Endothelial cell (in vitro differentiated cells): ENCODE data around the gene PLXNA2. TPM values are rescaled to one million over a fixed set of nuclear protein-coding genes. Genes with fewer than 3 reads are reported as not detected.

ENCODE experiments used
- DNase-seq: peaks from one replicate; pipeline ENCODE4 v3.0.0; 2021; ENCODE audit warnings: low spot score
- H3K27ac Mint-ChIP-seq: one replicate; pipeline ENCODE4 v1.8.0; 2021; ENCODE audit warnings: mixed read lengths, inconsistent platforms; ENCODE audit not compliant: unreplicated experiment
- H3K27me3 Mint-ChIP-seq: one replicate; pipeline ENCODE4 v1.8.0; 2021; ENCODE audit warnings: mild to moderate bottlenecking, moderate library complexity, mixed read lengths, inconsistent platforms; ENCODE audit not compliant: unreplicated experiment
- H3K36me3 Mint-ChIP-seq: one replicate; pipeline ENCODE4 v1.8.0; 2021; ENCODE audit warnings: mild to moderate bottlenecking, low read depth, mixed read lengths, inconsistent platforms; ENCODE audit not compliant: unreplicated experiment
- H3K4me1 Mint-ChIP-seq: one replicate; pipeline ENCODE4 v1.8.0; 2021; ENCODE audit warnings: mild to moderate bottlenecking, mixed read lengths, inconsistent platforms; ENCODE audit not compliant: unreplicated experiment
- H3K4me3 Mint-ChIP-seq: one replicate; pipeline ENCODE4 v1.8.0; 2021; ENCODE audit warnings: mild to moderate bottlenecking, mixed read lengths, inconsistent platforms; ENCODE audit not compliant: unreplicated experiment
- H3K9me3 Mint-ChIP-seq: one replicate; pipeline ENCODE4 v1.8.0; 2021; ENCODE audit warnings: mixed read lengths, inconsistent platforms; ENCODE audit not compliant: unreplicated experiment
- total RNA-seq: library from RNA; stranded (reverse); fragmentation: NEBNext Ultra II Directional; extraction: Animal tissue kit (Norgen Biotek cat#: 25700); gene quantifications from one replicate; pipeline ENCODE4 v1.2.1, GENCODE V29; 2021; ENCODE audit not compliant: unreplicated experiment
- TF ChIP-seq, protein P1 (sequence below): fragments of 200-600 bp; sonication (generic); IDR thresholded peaks from one replicate; pipeline ENCODE4 v1.5.0; 2021; ENCODE audit warnings: antibody characterized with exemption; ENCODE audit not compliant: unreplicated experiment

Gene PLXNA2
- total RNA-seq, 1 donor from 2014 or later = 25.6 TPM

DNA sequence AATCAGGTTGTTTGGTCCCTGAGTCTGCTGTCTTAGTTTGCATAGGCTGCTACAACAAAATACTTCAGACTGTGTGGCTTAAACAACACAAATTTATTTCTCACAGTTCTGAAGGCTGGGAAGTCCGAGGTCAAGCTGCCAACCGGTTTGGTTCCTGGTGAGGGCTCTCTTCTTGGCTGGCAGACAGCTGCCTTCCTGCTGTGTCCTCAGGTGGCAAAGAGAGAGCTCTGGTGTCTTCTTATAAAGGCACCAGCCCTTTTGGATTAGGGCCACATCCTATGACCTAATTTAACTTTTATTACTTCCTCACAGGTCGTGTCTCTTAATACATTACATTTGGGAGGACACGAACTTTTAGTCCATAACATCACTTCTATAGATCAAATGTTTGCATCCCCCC is 243.7 kb downstream of the PLXNA2 start:
- Mint-ChIP-seq H3K27me3 (peaks cover 4% of the 10 kb centered on the region), H3K27ac (no peak overlapping the region), H3K4me3 (no peak overlapping the region), H3K36me3 (no peaks in the 10 kb centered on the region), H3K4me1 (peaks cover 2% of the 10 kb centered on the region), H3K9me3 (no peaks in the 10 kb centered on the region)
- DNase-seq = no peak
- TF ChIP-seq, protein P1, sequence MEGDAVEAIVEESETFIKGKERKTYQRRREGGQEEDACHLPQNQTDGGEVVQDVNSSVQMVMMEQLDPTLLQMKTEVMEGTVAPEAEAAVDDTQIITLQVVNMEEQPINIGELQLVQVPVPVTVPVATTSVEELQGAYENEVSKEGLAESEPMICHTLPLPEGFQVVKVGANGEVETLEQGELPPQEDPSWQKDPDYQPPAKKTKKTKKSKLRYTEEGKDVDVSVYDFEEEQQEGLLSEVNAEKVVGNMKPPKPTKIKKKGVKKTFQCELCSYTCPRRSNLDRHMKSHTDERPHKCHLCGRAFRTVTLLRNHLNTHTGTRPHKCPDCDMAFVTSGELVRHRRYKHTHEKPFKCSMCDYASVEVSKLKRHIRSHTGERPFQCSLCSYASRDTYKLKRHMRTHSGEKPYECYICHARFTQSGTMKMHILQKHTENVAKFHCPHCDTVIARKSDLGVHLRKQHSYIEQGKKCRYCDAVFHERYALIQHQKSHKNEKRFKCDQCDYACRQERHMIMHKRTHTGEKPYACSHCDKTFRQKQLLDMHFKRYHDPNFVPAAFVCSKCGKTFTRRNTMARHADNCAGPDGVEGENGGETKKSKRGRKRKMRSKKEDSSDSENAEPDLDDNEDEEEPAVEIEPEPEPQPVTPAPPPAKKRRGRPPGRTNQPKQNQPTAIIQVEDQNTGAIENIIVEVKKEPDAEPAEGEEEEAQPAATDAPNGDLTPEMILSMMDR = no peak

DNA sequence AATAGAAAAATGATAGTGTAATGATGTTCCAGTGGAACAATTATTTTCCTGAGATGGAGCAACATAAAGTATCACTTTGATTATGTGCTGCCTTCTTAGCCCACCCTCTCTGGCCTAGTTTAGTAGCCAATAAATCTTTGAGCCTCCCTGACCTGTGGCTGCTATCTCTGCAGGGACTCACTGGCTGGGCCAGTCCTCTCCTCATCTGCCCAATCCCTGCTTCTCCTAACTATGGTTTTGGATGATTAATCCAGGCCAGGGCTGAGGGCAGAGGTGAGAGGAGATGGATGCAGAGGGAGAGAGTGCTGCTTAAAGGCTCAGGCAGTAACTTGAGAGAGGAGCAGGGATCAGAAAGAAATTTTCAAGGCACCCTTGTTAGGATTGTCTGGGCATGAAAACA is 244.2 kb downstream of the PLXNA2 start:
- Mint-ChIP-seq H3K4me1 (peaks cover 6% of the 10 kb centered on the region), H3K9me3 (no peaks in the 10 kb centered on the region), H3K27ac (no peak overlapping the region), H3K27me3 (peaks cover 4% of the 10 kb centered on the region), H3K4me3 (no peak overlapping the region), H3K36me3 (no peaks in the 10 kb centered on the region)
- TF ChIP-seq, protein P1 = no peak
- DNase-seq = no peak

GRCh38 chr1:207999274-207999915 is 244.8 kb downstream of the PLXNA2 start:
- Mint-ChIP-seq H3K9me3 (no peaks in the 10 kb centered on the region), H3K27me3 (peaks cover 4% of the 10 kb centered on the region), H3K27ac (no peak overlapping the region), H3K4me3 (no peak overlapping the region), H3K36me3 (no peaks in the 10 kb centered on the region), H3K4me1 (peaks cover 6% of the 10 kb centered on the region)
- DNase-seq = no peak
- TF ChIP-seq, protein P1 = no peak

DNA sequence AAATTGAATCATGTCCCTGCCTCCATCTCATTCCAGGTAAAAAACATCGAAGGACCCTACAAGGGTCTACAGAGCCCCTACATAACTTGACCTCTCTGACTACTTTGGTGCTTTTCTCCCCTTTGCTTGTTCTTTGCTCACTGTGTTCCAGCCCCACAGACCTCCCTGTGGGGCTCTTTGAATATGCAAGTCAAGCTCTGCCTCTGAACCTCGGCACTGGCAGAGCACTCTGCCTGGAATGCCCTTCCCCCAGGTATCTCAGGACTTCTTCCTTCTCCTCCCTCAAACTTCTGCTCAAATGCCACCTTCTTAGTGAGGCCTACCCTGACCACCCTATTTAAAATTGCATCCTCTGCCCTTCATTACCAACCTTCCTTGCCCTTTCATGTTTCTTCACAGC is 245.5 kb downstream of the PLXNA2 start:
- H3K4me1 Mint-ChIP-seq = peaks cover 6% of the 10 kb centered on the region
- H3K36me3 Mint-ChIP-seq = no peaks in the 10 kb centered on the region
- TF ChIP-seq, protein P1 = no peak
- H3K27ac Mint-ChIP-seq = no peak overlapping the region
- no peak for DNase-seq
- no peak overlapping the region for H3K4me3 Mint-ChIP-seq
- peaks cover 4% of the 10 kb centered on the region for H3K27me3 Mint-ChIP-seq
- H3K9me3 Mint-ChIP-seq = no peaks in the 10 kb centered on the region

DNA sequence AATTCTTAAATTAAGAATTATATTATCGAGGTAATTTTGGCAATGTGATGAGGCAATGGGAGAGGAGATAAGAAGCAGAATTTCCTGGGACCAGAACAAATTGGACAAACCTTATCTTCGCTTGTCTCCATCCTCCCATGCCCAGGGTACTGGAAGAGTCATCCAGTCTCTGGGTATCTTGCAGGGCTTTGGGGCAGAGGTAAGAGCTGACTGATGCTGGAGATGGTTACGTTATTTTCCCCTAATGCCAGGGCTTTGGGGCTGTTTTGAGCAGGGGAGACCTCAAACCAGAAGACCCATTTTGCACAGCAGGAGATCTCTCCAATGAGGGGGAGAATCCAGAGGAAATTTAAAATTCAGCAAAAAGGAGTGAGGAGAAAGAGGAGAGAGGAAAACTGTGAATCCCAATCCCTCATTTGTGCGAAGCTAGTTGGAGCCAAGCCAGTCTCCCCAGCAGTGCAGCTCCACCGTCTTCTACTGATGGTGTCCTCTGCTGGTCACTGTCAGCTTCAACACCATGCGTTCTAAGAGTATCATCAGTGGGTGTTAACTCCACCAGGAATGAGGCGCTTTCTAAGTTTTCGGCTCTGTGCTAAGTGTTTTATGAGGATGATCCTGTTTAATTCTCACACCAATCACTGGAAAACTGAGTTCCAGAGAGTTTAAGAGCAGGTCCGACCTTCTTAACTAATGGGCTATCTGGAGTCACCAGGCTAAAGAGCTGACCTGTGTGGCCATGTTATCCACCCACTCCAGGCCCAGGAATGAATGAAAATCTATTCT is 246.5 kb downstream of the PLXNA2 start:
- TF ChIP-seq, protein P1 = peak; percentile 76
- peaks cover 6% of the 10 kb centered on the region for H3K4me1 Mint-ChIP-seq
- peak; percentile 75 for DNase-seq
- H3K9me3 Mint-ChIP-seq = no peaks in the 10 kb centered on the region
- H3K36me3 Mint-ChIP-seq = no peaks in the 10 kb centered on the region
- H3K27me3 Mint-ChIP-seq = peaks cover 2% of the 10 kb centered on the region
- H3K4me3 Mint-ChIP-seq = no peak overlapping the region
- no peak overlapping the region for H3K27ac Mint-ChIP-seq
